GM18519 (cell line): ENCODE data around the gene BDKRB2.

Source experiments
- ATAC-seq: cut with Tn5 transposase; IDR thresholded peaks from one replicate; pipeline ENCODE4 v1.9.1; 2021; ENCODE audit warnings: mild to moderate bottlenecking, moderate library complexity; ENCODE audit not compliant: unreplicated experiment, low FRiP score

The BDKRB2 gene

DNA sequence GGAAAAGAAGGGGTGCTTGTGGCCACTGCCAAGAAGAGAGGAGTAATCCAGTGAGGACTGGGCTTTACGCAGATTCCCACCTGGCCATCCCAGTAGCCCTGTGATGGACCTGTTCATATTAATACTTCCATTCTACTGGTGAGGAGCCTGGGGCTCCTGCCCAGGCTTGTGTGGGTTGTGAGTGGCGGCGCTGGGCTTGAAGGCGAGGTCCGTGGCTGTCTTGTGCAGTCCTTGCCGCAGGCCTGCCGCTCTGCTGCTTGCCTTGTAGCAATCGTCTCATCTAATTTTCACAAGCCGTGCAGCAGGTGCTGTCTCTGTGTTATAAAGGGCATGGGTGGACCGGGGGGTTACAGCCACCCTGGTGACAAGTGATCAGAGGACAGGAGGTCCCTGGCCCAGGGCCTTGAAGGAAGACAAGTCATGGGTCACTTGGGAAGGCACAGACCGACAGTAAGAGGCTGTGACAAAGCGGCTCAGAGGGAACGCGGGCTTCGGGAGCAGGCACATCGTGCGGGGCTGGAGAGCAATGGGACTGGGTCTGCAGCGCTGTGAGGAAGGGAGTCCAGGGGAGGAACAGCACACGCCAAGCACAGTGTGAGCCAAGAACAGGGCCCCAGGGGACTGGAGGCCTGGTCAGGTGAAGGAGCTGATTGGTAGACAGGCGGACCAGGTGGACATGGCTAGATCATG lies 7.3 kb upstream of the BDKRB2 start:
- ATAC-seq: no peak

DNA sequence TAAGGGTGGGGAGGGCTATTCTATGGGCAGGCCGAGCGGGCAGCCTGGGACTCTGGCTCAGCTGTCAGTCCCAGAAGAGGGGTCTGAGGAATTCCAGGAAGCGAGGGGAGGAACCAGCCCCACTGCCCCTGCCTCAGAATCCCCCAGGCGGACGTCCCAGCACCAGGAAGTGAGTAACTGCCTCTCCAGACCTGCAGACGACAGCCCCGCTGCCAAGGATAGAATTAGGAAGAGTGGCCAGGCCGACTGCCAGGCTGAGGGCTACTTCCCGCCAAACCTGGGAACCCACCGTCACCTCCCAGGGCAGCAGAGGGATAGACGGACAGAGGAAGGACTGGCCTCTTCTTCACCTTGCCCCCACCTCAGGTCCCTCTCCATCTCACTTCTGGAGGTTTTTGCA lies 6.7 kb upstream of the BDKRB2 start:
- no peak for ATAC-seq

DNA sequence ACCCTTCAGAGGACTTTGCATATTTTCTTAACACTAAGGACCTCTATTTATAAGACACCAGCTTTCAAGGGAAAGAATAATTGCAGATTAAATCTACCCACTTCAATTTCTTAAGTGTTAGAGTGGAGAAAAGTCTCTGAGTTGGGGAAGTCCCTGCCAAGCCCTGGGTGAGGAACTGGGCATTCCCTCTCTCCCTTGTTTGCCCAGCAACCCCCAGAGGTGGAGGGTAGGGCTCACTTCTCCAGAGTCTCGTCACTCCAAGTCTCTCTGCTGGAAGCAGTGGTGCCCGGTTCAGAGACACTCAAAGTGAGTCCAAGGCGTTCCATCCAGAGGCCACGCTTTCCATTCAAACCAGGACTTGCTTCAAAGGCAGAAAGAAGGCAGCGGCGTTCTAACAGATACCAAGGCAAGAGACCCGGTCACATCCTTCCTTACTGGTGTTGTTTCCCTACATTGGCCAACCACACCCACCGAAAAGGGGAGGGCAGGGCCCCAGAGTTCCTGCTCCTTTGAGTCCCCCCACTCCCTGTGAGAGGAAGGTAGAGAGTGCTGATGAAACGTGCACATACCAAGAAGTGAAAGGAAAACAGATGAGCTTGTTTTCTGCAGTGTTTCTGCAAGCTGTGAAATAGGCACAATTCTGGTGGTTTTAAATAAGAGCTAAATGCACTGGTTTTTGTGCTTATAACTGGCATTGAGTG lies 6.1 kb upstream of the BDKRB2 start:
- ATAC-seq: no peak

DNA sequence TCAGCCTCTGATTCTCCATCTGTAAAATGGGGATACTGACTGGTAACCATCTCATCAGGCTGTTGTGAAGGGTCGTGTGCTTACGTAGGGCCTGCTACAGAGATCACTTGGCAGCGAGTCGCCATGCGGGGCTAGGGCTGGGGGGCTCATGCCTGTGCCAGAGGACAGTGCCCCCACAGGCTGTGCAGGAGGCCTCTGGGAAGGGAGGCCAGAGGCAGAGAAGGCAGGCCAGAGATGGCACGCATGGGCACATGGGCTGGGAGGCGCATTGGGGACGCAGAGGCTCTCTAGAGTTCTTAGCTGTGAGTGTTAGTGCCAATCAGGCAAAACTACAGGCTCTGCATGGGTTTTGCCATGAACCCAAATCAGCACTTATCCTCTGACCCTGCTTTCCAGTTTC lies 3.5 kb upstream of the BDKRB2 start:
- no peak for ATAC-seq

DNA sequence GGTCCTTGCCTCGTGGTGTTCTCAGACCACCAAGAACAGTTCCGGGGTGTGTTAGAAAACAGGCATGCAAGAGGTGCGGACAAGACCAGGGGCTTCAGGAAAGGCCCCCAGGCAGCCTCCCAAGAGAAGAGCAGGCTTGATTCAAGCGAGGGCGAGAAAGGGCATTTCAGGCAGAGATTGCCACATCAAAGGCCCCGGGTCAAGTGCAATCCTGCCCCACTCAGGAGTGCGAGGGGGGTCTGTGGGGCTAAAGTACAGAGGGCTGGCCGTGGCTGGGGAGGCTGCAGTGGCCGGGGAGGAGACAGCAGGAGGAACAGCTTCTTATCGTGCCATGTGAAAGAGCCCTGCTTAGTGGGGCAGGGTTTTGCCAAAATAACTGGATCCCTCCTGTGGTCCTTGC lies 2.7 kb upstream of the BDKRB2 start:
- ATAC-seq: no peak

DNA sequence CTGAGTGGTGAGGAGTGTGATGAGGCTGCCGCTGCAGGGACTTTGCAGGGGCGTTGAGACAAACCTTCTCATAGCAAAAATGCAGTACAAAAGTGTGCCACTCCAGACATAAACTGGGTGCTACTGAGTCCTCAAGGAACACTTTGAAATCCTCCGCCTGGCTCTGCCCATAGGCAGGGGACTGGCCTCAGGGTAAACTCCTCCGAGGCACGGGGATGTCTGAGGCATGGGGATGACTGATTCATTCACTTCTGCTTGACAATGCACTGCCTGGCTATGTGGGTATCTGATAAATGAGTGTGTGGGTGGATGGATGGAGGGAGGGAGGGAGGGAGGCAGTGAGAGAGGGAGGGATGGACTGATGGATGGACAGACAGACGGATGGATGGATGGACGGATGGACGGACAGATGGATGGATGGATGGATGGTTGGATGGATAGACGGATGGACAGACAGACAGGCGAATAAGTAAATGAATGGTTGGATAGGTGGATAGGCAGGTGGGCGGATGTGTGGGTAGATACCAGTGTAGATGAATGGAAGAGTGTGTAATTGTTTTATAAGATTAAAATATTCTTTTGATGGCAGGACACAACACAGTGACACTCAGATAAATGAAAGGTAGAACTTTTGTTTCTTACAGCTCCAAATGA lies 2.1 kb upstream of the BDKRB2 start:
- ATAC-seq: no peak

DNA sequence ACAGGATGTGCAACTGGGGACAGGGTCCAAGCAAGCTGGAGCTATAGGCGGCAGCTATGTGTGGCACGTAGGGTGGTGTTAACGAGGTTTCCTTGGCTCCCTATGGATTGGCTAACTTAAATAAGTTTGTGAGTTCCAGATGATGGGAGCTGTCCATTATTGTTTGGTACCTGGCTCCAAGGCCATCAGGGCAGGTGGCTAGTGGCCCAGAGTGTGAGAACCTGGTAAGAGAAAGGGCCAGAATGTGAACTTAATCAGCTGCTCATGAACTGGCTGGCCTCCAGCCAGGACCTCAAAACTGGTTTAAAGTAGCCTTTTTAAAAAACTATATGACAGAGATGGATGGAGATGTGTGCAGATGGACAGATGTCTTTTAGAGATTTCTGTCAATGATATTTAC lies 1.5 kb upstream of the BDKRB2 start:
- no peak for ATAC-seq

DNA sequence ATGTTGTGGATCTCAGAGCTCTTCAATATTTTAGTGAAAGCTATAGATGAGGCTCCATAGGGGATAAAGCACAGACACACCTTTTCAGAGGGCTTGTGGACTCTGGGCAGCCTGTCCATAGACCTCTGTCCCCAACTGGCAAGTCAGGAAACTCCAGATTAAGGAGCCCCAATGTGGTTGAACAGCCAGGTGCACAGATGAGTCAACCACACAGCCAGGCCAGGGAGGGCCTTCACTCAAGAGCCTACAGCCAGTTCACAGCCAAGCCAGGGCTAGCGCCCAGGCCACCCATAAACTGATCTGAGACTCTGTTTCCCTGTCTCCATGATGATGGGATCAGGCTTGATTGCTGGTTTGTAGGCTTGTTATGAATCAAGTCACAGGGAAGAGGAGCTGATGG lies 1.0 kb upstream of the BDKRB2 start:
- ATAC-seq: no peak

DNA sequence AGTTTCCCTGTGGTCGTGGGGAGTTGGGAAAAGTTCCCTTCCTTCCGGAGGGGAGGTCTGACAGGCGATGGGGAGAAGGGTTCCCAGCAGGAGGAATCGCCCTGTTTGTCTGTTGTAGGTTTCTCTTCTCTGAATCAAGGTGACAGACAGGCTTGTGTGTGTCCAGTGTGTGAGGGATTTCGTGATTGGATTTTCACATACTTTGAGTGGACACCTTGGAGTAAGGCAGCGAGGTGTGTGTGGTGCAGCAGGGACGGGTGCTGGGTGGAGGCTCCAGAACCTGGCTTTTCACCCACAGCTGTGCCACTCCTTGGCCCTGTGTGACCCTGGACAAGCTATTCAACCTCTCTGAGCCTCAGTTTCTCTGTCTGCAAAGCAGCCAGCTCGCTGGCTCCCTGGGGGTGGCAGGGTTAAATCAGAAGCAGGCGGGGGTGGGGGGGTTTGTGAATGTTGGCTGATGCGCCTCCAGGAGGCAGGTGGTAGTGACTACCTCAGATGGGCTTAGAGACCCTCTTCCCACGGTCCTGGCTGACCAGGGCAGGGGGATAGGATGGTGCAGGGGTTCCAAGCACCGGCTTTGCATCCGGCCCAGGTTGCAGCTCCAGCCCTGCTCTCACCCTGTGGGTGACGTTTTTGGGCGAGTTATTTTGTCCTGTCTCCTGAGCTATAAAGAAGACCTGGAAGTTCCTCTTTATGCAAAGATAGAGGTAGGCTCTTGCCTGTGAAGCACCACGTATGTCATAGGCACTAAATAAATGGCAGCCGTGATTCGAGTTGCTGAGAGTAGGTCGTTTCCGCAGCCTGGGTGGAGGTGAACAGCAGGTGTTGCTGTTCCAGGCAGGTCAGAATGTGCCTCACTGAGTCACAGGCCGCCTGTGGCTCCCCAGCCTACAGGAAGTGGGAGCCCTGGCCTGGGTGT lies 679 bp downstream of the BDKRB2 start:
- no peak for ATAC-seq

DNA sequence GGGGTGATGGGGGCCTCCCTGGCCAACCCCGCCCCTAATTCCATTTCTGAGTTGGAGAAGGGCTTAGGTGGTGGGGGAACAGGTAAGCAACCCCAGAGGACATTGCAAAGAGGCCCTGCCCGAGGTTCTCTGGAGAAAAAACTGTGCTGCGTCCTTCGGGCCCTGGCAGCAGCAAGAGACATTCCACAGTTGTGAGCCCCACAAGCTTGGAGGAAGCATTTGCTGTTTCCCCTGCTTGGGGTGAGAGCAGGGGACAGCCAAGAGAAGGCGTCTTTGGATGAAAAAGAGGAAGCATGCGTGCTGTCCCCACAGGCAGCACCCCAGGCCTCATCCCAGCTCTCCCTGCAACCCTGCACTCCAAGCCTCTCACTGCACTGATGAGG lies 1.3 kb downstream of the BDKRB2 start:
- no peak for ATAC-seq

DNA sequence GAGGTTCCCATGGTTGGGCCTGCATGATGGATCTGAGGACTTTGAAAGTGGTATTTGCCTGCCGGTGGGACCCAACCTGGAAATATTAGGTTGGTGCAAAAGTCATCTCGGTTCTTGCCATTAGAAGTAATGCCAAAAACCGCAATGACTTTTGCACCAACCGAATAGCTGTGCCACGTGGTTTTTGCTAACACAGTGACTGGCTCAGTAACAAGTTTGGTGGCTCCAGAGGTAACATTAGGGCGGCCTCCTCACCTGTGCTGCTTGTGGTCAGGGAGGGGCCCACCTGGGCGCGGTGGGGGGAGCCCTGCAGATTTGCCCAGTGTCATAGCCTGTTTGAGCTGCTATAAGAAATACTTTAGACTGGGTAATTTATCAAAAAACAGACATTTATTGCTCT lies 1.8 kb downstream of the BDKRB2 start:
- no peak for ATAC-seq

DNA sequence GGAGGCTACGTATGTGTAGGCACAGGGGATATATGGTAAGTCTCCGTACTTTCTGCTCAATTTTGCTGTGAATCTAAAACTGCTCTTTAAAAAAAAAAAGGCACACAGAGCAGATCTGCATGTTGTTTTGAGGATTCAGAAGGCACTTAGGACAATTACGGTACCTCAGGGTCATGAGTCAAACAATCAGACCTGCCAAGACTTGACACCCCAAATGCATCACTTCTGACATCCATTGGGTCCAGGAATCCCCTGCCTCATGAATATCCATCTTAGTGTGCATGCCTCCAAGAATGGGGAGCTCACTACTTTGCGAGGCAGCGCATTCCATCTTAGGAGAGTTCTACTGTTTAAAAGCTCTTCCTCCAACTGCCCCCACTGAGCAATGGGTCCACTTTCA lies 3.0 kb downstream of the BDKRB2 start:
- ATAC-seq: no peak

DNA sequence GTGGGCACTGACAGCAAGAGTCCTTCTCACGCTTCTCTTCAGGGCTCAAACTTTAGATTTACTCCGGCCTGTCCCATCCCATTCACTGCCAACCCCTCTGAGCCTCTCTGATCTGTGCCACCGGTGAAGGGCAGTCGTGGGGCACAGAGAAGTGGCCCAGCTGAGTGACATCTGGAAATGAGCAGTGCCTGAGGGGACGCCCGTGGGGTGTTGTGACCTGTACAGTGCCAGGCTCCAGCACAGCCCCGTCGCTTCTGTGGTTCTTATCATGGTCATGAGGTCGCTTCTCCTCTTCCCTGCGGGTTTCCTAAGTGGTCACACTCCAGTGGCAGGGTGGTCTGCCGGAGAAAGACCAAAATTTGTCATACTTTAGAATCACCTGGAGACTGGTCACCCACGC lies 4.1 kb downstream of the BDKRB2 start:
- no peak for ATAC-seq

DNA sequence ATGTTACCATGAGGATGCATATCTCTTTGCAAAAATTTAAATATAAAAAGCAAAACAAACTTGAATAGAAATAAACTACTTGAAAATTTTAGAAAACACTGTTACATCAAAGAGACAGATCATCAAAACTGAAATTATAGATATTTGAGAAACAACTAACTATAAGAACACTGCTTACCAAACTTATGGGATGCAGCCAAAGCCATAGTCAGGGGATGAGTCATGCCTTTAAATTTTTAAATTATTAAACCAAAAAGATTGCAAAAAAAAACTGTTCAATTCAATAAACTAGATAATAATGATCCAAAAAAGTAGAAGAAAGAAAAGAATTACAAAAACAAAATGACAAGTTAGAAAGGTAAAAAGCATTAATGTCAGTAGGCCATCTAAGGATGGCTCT lies 7.5 kb downstream of the BDKRB2 start:
- ATAC-seq: no peak

DNA sequence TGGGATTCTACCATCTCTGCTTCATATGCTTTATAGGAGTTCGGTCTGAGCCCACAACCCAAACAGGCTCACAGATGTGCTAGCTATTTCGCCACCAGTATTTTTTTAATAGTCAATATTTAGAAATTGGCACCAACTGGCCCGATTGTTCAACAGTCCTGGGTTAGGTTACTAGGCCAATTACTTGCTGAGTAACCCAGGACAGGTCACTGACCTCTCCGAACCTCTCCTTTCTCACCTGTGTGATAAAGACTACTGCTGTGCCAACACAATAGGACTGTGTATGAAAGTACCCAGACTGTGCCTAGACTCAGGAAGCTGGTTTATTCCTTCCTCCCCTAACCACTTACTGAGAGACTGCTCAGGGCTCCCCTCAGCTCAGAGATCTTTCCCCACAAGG lies 8.3 kb downstream of the BDKRB2 start:
- ATAC-seq: no peak

DNA sequence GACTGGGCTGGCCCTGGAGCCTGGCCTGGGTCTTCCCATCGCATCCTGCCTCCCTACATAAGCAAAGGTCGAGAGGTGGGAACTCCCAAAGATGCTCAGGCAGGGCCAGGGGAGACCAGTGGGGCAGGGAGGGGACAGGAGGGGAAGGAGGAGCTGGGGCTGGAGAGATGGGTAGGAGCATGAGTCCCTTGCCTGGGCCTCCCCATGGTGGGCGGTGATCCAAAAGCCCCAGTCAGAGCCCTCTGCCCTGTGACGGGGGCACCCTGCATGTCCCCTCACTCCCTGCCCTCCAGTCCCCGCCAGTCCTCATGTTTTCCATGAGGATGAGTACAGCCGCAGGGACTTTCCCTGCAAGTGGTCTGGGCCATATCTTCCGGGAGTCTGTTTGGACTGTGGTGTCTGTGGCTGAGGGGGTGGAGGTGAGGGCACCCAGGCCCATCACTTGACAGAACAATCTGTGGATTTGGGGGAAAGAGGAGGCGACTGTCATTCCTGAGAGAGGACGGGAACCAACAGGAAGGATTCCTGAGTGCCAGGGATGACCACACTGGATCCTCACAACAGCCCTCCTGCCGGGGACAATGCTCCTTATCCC lies 9.3 kb downstream of the BDKRB2 start:
- no peak for ATAC-seq

DNA sequence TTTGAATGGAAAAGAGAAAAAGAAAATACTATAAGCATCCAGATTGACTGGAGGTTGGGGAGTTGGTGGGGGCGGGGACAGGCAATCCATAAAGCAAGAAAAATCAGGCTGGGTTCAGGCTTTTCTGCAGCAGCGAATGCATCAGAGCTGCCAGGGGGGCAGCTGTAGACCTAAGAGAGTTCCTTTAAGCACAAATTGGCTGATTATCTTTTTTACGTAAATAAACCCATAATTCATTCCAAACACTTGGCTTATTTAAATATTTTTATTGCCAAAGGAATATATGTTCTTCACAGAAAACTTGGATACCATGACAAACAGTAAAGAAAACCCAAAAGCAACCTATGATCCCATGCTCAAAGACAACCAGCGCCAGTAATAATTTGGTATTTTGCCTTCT lies 10.2 kb downstream of the BDKRB2 start:
- no peak for ATAC-seq

DNA sequence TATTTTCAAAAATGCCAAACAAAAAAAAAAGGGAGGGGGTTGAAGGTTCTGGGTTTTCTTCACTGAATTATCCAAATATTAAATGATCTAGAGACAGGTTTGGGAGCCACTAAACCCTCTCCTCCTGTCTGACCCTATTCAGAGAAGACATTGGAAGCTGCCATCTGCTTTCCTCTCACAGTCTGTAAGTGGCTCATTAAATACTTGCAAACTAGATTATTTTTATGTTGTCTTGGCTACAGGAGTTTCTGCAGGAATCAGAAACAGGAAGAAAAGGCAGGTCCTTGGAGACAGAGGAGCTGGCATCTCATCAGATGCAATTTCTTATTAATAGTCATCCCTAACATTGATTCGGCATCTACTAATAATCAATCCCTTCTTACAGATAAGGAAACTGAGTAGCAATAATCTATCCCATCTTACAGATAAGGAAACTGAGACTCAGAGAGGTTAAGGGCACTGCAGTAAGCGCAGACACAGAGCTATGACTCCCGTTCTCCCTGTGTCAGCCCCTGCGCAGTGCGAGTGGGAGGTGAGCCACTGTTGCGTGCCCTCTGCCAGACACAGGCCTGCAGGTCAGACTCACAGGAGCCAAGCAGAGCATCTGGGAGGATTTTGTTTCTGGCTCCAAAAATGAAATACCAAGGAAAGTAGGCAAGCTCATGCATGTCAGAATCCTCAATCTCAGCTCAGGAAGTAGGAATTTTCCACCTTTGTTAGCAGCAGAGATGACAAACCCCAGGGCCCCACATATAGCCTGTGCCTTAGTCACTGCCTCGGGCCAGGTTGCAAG lies 11.0 kb downstream of the BDKRB2 start:
- no peak for ATAC-seq

DNA sequence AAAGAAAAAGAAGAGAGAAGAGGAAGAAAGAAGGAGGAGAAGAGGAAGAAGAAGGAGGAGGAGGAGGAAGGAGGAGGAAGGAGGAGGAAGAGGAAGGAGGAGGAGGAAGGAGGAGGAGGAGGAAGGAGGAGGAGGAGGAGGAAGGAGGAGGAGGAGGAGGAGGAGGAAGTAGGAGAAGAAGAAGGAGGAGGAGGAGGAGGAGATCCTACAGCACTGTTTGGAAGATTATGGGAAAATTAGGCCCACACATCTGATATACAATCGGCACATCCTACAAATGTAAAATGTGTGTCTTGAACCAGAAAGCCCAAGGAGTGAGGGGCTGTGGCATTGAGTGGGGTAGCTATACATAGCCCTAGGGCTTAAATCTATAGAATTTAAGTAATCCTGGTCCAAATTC lies 12.0 kb downstream of the BDKRB2 start:
- no peak for ATAC-seq

DNA sequence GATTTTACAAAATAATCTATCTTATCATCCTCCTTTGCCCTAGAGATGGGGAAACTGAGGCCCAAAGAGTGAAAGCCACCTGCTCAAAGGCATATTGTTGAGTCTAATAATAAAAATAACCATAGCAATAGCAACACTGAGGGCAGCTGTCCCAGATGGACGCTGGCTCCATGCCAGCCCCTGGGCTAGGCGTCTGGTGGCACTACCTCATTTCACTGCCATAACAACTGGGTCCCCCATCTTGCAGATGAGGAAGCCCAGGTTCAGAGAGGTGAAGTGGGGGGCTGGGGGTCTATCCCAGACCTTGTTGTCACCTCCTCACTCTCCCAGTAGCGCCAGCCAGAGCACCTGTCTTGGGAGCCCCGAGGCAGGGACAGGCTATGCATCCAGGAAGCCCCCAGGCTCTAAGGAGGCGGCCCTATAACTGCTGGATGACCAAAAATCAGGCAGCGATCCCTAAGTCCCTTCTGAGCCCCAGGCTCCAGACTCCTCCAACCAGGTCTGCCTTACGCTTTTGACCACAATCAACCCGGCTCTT lies 12.8 kb downstream of the BDKRB2 start:
- no peak for ATAC-seq
